Breast epithelium (tissue), 3 donors: ENCODE results near the gene CDC26.
A peak's percentile ranks its signal among the peaks of the same experiment; 100 is the strongest.

Source experiments
- POLR2AphosphoS5 ChIP-seq, 3 donors: sonication (generic); formaldehyde crosslinking; IDR thresholded peaks; one replicate each; pipeline ENCODE4 v1.6.1; 2017; ENCODE audit warnings: antibody characterized with exemption in 3 of 3
- TF ChIP-seq, protein P1 (sequence below), 3 donors: fragments of 450-650 bp; IDR thresholded peaks; one replicate each; pipeline ENCODE4 v1.5.1; 2016 to 2017; ENCODE audit warnings: antibody characterized with exemption in 3 of 3, mild to moderate bottlenecking in 3 of 3, moderate library complexity in 3 of 3

DNA sequence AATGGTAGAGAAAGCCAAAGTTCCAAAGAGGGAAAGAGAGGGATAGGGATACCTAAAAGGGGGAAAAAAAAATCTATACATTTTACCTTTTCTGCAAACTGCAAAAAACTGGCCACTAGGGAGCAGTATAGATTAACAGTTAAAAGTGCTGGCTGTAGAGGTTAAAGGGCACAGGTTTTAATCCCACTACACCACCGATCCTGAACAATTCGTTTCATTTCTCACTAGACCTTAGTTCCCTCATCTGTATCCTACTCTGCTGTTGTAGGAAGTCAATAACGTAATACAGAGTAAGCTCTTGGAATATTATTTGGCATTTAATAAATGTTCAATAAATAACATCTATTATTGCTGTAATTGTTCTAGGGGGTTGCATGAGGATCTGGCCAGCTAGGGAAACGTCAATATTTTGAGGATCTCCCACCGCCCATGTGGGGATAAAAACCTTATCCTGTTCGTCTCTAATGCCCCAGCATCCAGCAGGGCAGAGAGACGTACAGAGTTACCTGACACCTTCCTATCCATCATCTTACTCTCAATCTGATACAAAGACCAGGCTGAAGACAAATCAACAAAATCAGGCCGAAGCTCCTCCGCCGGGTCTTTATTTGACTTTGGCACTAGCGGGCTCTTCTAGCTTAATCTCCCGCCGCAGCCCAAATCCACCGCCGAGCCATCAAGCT, 757 bp downstream of the CDC26 start:
- TF ChIP-seq, protein P1, sequence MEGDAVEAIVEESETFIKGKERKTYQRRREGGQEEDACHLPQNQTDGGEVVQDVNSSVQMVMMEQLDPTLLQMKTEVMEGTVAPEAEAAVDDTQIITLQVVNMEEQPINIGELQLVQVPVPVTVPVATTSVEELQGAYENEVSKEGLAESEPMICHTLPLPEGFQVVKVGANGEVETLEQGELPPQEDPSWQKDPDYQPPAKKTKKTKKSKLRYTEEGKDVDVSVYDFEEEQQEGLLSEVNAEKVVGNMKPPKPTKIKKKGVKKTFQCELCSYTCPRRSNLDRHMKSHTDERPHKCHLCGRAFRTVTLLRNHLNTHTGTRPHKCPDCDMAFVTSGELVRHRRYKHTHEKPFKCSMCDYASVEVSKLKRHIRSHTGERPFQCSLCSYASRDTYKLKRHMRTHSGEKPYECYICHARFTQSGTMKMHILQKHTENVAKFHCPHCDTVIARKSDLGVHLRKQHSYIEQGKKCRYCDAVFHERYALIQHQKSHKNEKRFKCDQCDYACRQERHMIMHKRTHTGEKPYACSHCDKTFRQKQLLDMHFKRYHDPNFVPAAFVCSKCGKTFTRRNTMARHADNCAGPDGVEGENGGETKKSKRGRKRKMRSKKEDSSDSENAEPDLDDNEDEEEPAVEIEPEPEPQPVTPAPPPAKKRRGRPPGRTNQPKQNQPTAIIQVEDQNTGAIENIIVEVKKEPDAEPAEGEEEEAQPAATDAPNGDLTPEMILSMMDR (IDR thresholded peaks at IDR 0.05) = peak; percentile 57 to 79 (median 73)
- no peak for TF ChIP-seq POLR2AphosphoS5 (IDR thresholded peaks at IDR 0.05)
